Naive B cell (primary cell): Measurements from ENCODE around the gene FILIP1L. TPM values are rescaled to one million over a fixed set of nuclear protein-coding genes. Genes with fewer than 3 reads are reported as not detected.
"Not testable (repeated sequence)": the region's sequence is repeated elsewhere in the genome, so short reads cannot be mapped to it uniquely, and the experiment has no call there.

Experiments used
- ATAC-seq, 2 donors: fragments of 150-1000 bp; cut with Tn5 transposase; 2 replicates each; pipeline ENCODE4 v1.10.0; 2021; ENCODE audit warnings: low read depth in 2 of 2, mild to moderate bottlenecking in 2 of 2, moderate library complexity in 2 of 2
- DNase-seq: peaks from one replicate; pipeline ENCODE4 v3.0.0; 2022
- H3K27ac Mint-ChIP-seq, 6 donors: one replicate each; pipeline ENCODE4 v1.8.0; 2020 to 2022; ENCODE audit warnings: mild to moderate bottlenecking in 6 of 6, mixed read lengths in 6 of 6, moderate library complexity in 5 of 6, inconsistent platforms in 2 of 6
- H3K27me3 Mint-ChIP-seq, 3 donors: one replicate each; pipeline ENCODE4 v1.8.0; 2021 to 2022; ENCODE audit warnings: mixed read lengths in 3 of 3, mild to moderate bottlenecking in 1 of 3
- H3K36me3 Mint-ChIP-seq, 2 donors: one replicate each; pipeline ENCODE4 v1.8.0; 2020 to 2022; ENCODE audit warnings: mixed read lengths in 2 of 2, inconsistent platforms in 1 of 2, mild to moderate bottlenecking in 1 of 2
- H3K4me1 Mint-ChIP-seq, 3 donors: one replicate each; pipeline ENCODE4 v1.8.0; 2020 to 2022; ENCODE audit warnings: mixed read lengths in 3 of 3, inconsistent platforms in 1 of 3, mild to moderate bottlenecking in 1 of 3, moderate library complexity in 1 of 3
- H3K4me3 Mint-ChIP-seq, 8 donors: one replicate each; pipeline ENCODE4 v1.8.0; 2020 to 2022; ENCODE audit warnings: mild to moderate bottlenecking in 8 of 8, mixed read lengths in 8 of 8, moderate library complexity in 8 of 8, inconsistent platforms in 2 of 8
- H3K9me3 Mint-ChIP-seq, 7 donors: one replicate each; pipeline ENCODE4 v1.8.0; 2020 to 2022; ENCODE audit warnings: mixed read lengths in 7 of 7, mild to moderate bottlenecking in 5 of 7, inconsistent platforms in 2 of 7, moderate library complexity in 1 of 7
- polyA plus RNA-seq, 6 donors: library from polyadenylated mRNA; unstranded; fragments of 300-500 nt; fragmentation: Illumina TruSeq; gene quantifications; one replicate each; pipeline ENCODE4 v1.2.3, GENCODE V29; 2021; ENCODE audit warnings: low read depth in 6 of 6

The FILIP1L gene
- polyA plus RNA-seq, 6 donors from 2014 or later: 0.29 to 1.2 (median 0.99) TPM; not detected in 1

DNA sequence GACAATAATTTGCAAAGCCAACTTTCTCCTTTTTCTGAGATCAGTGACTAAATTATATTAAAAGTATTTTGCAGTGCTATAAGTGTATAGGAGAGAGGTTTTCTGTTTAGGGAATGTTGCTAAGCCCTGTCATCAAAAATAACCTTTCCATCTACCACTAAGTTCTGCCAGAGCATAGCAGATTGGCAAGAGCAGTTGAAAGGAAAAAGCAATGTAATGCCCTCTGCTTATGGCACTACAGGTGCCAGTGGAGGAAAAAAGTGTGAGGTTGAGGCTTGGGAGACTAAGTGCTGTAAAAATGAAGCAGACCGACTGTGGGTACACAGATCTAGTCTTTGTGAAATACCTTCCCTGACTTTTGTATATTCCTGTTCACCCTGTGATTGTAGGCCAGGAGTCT lies 11.5 kb downstream of the FILIP1L start:
- ATAC-seq (no peak), DNase-seq (no peak)
- peak overlapping the region in 1 of 8 donors; percentile 49 for H3K4me3 Mint-ChIP-seq
- H3K27me3 Mint-ChIP-seq: no peaks in the 10 kb centered on the region
- H3K9me3 Mint-ChIP-seq: peaks cover 0 to 6% (median 0%) of the 10 kb centered on the region in 7 donors
- peaks cover 0 to 8% of the 10 kb centered on the region in 2 donors for H3K36me3 Mint-ChIP-seq
- peaks cover 22 to 37% (median 36%) of the 10 kb centered on the region in 3 donors for H3K4me1 Mint-ChIP-seq
- peak overlapping the region in 2 of 6 donors; percentile 22 to 44 for H3K27ac Mint-ChIP-seq

DNA sequence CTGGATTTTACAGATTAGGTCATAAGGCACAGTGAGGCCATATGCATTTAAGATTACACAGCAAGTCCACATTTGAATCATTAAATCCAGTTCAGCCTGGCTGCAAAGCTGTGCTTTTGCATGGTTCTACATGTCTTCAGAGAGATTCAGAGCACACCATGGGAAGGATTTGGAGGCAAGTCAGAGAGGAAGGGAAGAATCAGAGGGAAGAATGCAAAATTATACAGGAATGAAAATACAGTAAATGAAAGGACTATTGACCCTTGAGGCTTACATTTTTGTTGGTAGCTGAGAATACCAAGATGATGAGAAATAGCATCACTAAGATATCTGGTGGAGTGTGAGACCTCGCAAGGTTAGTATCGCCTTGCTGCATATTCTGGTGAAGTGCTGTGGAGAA lies 13.9 kb downstream of the FILIP1L start:
- Mint-ChIP-seq H3K27ac (no peak overlapping the region), H3K27me3 (no peaks in the 10 kb centered on the region), H3K4me3 (no peak overlapping the region), H3K9me3 (peaks cover 0 to 6% (median 0%) of the 10 kb centered on the region in 7 donors), H3K36me3 (peaks cover 6 to 8% of the 10 kb centered on the region in 2 donors), H3K4me1 (peaks cover 14 to 32% (median 29%) of the 10 kb centered on the region in 3 donors)
- DNase-seq (no peak), ATAC-seq (no peak)

DNA sequence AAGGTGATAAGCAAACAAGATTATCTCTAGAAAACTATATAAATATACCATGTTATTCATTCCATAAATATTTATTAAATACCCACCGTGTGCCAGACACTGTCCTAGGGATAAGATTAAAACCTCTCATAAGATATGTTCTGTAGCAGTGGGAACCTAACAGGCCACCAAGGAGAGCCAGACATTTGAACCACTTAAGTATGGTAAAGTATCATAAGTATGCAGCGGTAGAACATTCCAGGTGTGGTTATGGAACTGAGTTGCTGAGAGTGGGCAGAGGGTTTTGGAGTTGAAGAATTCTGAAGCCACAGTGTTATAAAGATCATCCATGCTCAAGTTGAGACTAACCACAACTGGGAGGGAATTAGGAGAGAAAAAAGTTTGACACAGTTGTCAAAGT lies 14.7 kb downstream of the FILIP1L start:
- Mint-ChIP-seq H3K4me3 (no peak overlapping the region), H3K27me3 (no peaks in the 10 kb centered on the region), H3K9me3 (peaks cover 0 to 6% (median 0%) of the 10 kb centered on the region in 7 donors), H3K4me1 (peaks cover 10 to 23% (median 21%) of the 10 kb centered on the region in 3 donors), H3K36me3 (peaks cover 6 to 8% of the 10 kb centered on the region in 2 donors), H3K27ac (no peak overlapping the region)
- ATAC-seq (no peak), DNase-seq (no peak)

DNA sequence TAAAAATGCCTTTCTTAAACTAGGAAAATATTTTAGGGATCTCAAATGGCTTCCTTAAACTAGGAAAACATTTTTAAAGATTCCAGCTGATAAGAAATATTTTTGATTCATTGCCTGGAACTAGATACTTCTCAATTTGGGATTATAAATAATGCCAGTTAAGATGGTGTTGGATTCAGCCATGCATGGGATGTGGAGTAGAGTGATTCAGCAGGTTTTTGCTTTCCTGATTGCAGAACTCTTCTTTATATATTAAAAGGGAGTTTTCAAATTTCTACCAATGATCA lies 15.6 kb downstream of the FILIP1L start:
- peaks cover 0 to 6% (median 0%) of the 10 kb centered on the region in 7 donors for H3K9me3 Mint-ChIP-seq
- no peak overlapping the region for H3K27ac Mint-ChIP-seq
- no peaks in the 10 kb centered on the region for H3K27me3 Mint-ChIP-seq
- ATAC-seq (no peak), DNase-seq (no peak)
- H3K4me3 Mint-ChIP-seq: no peak overlapping the region
- H3K36me3 Mint-ChIP-seq: peaks cover 6 to 8% of the 10 kb centered on the region in 2 donors
- H3K4me1 Mint-ChIP-seq: peaks cover 8 to 17% (median 13%) of the 10 kb centered on the region in 3 donors

DNA sequence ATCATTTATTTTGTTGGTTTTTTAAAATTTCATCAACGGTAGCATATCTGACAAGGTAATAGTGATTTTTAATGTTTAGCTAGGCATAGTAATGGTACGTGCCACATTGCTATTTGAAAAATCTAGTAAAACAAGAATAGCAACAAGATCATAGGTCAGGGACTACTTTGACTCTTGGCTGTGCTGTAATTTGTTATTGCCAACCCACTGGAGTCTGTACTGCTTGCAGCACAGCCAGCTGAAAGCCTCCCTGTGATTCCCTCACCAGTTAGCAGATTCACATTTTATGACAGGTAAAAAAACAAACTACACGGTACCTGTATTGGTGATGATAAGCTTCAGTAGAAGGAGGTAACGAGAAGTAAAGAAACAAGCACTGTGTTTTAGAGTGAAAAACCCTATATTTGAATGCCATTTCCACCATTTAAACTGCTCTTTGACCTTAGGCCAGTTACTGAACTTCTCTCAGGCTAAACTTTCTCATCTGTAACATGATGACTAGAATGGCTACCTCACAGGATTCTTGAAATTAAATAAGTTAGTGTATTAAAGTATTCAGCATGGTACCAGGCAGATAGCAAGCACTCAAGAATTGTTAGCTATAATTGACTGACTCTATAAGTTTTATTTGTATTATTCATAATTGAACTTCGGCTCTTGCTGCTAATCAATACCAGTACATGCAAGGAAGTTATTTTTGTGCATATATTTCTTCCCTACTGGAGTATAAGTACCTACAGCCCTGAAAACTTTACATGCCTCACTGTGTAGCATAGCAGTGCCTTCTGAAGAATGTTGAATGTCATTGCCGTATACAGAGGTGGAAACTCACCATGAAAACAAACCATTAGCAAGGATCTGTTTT lies 16.1 kb downstream of the FILIP1L start:
- no peak for ATAC-seq
- no peak overlapping the region for H3K27ac Mint-ChIP-seq
- H3K27me3 Mint-ChIP-seq: no peaks in the 10 kb centered on the region
- H3K4me1 Mint-ChIP-seq: peaks cover 4 to 11% (median 7%) of the 10 kb centered on the region in 3 donors
- peaks cover 6 to 8% of the 10 kb centered on the region in 2 donors for H3K36me3 Mint-ChIP-seq
- peaks cover 0 to 6% (median 0%) of the 10 kb centered on the region in 7 donors for H3K9me3 Mint-ChIP-seq
- H3K4me3 Mint-ChIP-seq: no peak overlapping the region
- DNase-seq: no peak

DNA sequence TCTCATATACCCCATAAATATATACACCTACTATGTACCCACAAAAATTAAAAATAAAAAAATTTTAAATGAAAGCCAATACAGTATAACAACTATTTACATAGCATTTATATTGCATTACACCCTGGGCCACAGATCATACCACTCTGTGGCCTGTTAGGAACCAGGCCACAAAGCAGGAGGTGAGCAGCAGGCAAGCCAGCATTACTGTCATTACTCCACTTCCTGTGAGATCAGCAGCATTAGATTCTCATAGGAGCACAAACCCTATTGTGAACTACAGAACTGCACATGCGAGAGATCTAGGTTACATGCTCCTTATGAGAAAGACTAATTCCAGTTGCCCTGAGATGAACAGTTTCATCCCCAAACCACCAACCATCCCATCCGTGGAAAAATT lies 17.4 kb downstream of the FILIP1L start:
- H3K4me3 Mint-ChIP-seq: no peak overlapping the region
- DNase-seq: no peak
- no peaks in the 10 kb centered on the region for H3K27me3 Mint-ChIP-seq
- peaks cover 0 to 6% (median 0%) of the 10 kb centered on the region in 7 donors for H3K9me3 Mint-ChIP-seq
- H3K4me1 Mint-ChIP-seq: peaks cover 0 to 5% (median 0%) of the 10 kb centered on the region in 3 donors
- ATAC-seq: no peak
- peaks cover 6 to 8% of the 10 kb centered on the region in 2 donors for H3K36me3 Mint-ChIP-seq
- H3K27ac Mint-ChIP-seq: no peak overlapping the region

DNA sequence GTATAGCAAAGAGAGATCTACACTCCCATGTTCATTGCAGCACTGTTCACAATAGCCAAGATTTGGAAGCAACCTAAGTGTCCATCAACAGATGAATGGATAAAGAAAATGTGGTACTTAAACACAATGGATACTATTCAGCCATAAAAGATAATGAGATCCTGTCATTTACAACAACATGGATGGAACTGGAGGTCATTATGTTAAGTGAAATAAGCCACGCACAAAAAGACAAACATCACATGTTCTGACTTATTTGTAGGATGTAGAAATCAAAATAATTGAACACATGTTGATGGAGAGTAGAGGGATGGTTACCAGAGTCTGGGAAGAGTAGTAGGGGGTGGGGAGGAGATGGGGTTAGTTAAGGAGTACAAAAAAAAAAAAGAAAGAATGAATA lies 18.0 kb downstream of the FILIP1L start:
- not testable (repeated sequence) for H3K36me3 Mint-ChIP-seq, H3K4me3 Mint-ChIP-seq, H3K9me3 Mint-ChIP-seq, H3K27ac Mint-ChIP-seq, H3K27me3 Mint-ChIP-seq, H3K4me1 Mint-ChIP-seq, ATAC-seq, DNase-seq

DNA sequence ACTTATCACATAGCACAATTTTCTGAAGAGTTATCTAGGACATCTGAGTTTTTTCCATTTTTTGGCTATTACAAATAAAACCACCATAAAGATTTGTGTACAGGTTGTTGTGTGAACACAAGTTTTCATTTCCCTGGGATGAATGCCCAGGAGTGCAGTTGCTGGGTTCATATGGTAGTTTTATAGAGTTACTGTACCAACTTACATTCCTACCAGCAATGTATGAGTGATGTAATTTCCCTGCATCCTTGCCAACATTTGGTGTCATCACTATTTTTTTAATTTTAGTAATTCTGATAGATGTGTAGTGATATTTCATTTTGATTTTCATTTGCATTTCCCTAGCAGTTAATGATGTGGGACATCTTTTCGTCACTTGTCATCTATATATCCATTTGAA lies 20.5 kb downstream of the FILIP1L start:
- Mint-ChIP-seq H3K27ac (peak overlapping the region in 1 of 6 donors; percentile 54), H3K9me3 (no peaks in the 10 kb centered on the region), H3K27me3 (no peaks in the 10 kb centered on the region), H3K4me1 (no peaks in the 10 kb centered on the region), H3K36me3 (peaks cover 0 to 6% of the 10 kb centered on the region in 2 donors), H3K4me3 (no peak overlapping the region)
- DNase-seq (no peak), ATAC-seq (no peak)

DNA sequence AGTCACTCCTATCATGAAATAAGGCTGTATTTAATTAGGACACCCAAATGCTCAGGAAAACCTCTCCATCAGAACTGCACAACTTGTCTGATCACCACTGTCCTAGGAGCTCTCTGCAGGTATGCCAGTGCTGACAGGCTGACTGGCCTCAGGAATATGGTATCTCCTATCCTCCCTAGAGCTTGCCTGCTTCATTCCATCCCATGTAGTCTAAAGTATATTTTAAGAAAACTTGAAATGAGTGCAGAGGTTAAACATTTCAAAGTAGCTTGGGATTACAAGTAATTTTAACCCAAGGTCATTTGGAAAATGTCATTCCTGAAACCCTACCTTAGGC lies 23.7 kb downstream of the FILIP1L start:
- H3K9me3 Mint-ChIP-seq: no peaks in the 10 kb centered on the region
- no peak overlapping the region for H3K4me3 Mint-ChIP-seq
- no peaks in the 10 kb centered on the region for H3K36me3 Mint-ChIP-seq
- no peak for ATAC-seq
- no peak overlapping the region for H3K27ac Mint-ChIP-seq
- no peak for DNase-seq
- H3K4me1 Mint-ChIP-seq: peaks cover 0 to 7% (median 3%) of the 10 kb centered on the region in 3 donors
- no peaks in the 10 kb centered on the region for H3K27me3 Mint-ChIP-seq

DNA sequence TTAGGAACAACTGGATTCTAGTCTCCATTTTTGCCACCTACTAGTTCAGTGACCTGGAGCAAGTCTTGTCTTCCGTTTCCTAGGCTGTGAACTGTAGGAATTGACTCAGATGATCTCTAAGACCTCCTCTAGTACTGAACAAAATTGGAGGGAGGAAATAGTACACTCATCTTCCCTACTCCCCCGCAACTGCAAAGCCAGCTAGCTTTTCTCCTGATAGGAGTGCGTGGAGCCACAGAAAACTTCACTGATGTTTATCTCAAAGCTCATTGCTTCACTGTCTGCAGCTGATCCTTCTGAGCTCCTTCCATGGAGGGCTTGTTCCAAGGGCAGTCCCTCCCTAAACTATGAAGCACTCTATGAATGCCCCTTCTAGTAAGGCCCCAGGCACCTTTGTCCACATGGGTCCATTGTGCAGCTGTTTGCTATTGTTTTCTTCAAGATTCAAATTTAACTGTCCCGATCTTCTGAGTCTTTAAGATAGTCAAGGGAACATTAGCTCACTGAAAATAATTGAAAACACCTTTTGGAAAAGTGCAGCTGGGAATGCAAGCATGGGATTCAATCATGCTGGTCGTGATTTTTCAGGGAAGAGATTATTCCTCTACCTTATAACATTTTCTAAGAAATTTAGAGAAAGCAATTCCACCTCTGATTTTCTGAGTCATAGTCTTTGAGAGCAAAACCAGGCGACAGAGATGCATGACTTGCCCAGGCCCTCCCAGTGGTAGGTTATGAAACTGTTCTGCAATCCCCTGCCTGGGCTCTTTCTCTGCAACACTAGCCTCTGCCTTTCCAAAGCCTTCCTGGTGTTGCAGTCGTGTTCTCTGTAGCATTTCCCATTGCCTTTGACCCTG lies 24.3 kb downstream of the FILIP1L start:
- Mint-ChIP-seq H3K4me3 (no peak overlapping the region), H3K36me3 (no peaks in the 10 kb centered on the region), H3K4me1 (peaks cover 0 to 7% (median 3%) of the 10 kb centered on the region in 3 donors), H3K27ac (peak overlapping the region in 2 of 6 donors; percentile 20 to 44), H3K27me3 (no peaks in the 10 kb centered on the region), H3K9me3 (no peaks in the 10 kb centered on the region)
- ATAC-seq (peak in 1 of 2 donors; percentile 44), DNase-seq (no peak)

DNA sequence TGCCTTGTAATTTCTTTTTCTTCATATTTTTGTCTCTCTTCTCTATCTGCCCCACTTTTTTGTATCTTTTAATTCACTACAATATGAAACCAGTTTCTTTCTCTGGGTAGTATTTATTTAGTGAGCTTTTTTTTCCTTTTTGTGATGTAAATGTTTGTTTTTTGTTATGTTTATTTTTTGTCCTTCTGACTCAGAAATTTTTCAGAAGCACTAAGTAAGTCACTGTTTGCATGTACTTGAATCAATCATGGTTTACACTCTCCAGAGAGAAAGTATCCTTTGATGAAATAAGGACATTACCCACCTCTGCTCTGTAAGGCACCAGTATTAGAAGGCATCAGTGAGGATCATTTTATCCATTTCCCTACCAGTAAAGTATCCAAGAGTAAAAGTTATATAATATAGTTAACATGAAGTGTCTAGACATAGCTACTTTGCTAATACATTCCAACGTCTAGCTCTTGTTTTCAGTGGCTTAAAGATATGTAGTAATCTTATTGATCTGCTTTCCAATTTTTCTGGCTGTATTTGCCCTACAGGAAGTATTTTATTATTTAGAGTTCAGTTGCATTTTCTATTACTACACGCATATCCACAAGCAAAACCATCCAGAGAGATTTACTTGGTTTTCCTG lies 25.4 kb downstream of the FILIP1L start:
- Mint-ChIP-seq H3K9me3 (no peaks in the 10 kb centered on the region), H3K27me3 (no peaks in the 10 kb centered on the region), H3K36me3 (no peaks in the 10 kb centered on the region), H3K4me1 (peaks cover 3 to 13% (median 9%) of the 10 kb centered on the region in 3 donors), H3K27ac (peak overlapping the region in 1 of 6 donors; percentile 3), H3K4me3 (no peak overlapping the region)
- ATAC-seq (no peak), DNase-seq (no peak)

DNA sequence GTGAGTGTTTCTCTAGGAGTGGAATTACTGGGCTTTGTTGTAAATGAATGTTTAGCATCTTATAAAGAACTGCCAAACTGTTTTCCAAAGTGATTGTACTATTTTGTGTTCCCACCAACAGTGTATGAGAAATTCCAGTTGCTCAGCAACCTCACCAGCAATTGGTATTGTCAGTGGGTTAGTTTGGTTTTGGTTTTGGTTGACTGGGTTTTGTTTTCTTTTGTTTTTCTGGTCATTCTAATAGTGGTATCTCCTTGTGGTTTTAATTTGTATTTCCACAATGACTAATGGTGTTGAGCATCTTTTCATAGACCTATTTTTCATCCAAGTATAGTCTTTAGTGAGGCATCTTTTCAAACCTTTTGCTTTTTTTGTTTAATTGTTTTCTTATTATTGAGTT lies 27.1 kb downstream of the FILIP1L start:
- Mint-ChIP-seq H3K36me3 (no peaks in the 10 kb centered on the region), H3K4me3 (no peak overlapping the region), H3K27me3 (no peaks in the 10 kb centered on the region), H3K4me1 (peaks cover 3 to 13% (median 9%) of the 10 kb centered on the region in 3 donors), H3K27ac (no peak overlapping the region), H3K9me3 (no peaks in the 10 kb centered on the region)
- DNase-seq: no peak
- ATAC-seq: no peak

DNA sequence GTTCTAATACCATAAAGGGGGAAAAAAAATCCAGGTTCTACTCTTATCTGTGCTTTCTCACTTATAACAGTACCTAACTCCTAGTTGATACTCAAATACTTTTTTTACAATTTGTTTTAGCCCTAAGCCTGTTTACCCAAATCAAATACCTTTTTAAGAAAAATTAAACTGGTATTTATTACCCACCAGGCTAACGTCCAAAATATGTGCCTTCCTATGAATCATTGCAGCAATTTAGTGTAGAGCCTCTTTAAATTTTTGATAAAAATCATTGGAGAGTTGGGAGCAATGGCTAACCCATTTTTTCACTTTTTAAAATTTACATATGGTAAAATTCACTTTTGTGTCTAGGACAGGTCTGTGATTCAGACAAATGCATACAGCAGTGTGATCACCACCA lies 27.9 kb downstream of the FILIP1L start:
- Mint-ChIP-seq H3K9me3 (no peaks in the 10 kb centered on the region), H3K27ac (no peak overlapping the region), H3K27me3 (no peaks in the 10 kb centered on the region), H3K4me3 (no peak overlapping the region), H3K36me3 (no peaks in the 10 kb centered on the region), H3K4me1 (peaks cover 3 to 13% (median 9%) of the 10 kb centered on the region in 3 donors)
- no peak for DNase-seq
- no peak for ATAC-seq
